Fibroblast of mammary gland (primary cell): ENCODE data around the gene ATG2A.

ENCODE experiments used
- DNase-seq: peaks from one replicate; pipeline ENCODE4 v3.0.0-alpha.2; 2010; ENCODE audit warnings: low read depth
- H3K4me3 ChIP-seq: 2 replicates; pipeline ENCODE4 v1.5.1; 2011; ENCODE audit warnings: low read depth, mild to moderate bottlenecking, low read length, moderate library complexity; ENCODE audit not compliant: control insufficient read depth
- TF ChIP-seq, protein P1 (sequence below): conservative IDR thresholded peaks from 2 replicates; pipeline ENCODE4 v1.5.1; 2011; ENCODE audit warnings: low read depth, low read length, inconsistent platforms; ENCODE audit not compliant: control insufficient read depth, insufficient read depth

Gene ATG2A

DNA sequence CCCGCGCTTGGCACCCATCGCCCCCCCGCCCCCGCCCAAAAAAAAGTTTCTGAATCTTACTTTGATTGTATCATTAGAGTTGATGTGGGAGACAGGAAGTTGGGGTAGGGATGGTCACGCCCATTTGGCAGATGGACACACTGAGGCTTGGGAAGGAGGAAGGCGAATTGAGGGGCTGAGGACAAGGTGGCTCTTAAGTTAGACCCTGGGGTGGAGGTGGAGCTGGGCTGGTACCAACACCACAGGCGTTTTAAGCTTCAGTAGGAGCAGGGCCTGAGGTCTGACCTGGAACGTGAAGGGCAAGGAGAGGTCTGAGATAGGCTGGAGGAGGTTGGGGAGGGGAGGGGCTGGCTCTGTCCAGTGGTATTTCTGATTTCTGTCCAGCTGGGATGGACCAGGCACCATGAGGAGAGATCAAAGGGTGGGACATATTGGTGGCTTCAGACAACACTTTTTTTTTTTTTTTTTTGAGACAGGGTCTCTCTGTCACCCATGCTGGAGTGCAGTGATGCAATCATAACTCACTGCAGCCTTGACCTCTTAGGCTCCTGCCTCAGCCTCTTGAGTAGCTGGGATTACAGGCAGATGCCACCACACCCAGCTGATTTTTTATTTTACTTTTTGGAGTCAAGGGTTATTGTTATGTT lies 71.8 kb downstream of the ATG2A start:
- no peak overlapping the region for H3K4me3 ChIP-seq
- DNase-seq: no peak
- TF ChIP-seq, protein P1, sequence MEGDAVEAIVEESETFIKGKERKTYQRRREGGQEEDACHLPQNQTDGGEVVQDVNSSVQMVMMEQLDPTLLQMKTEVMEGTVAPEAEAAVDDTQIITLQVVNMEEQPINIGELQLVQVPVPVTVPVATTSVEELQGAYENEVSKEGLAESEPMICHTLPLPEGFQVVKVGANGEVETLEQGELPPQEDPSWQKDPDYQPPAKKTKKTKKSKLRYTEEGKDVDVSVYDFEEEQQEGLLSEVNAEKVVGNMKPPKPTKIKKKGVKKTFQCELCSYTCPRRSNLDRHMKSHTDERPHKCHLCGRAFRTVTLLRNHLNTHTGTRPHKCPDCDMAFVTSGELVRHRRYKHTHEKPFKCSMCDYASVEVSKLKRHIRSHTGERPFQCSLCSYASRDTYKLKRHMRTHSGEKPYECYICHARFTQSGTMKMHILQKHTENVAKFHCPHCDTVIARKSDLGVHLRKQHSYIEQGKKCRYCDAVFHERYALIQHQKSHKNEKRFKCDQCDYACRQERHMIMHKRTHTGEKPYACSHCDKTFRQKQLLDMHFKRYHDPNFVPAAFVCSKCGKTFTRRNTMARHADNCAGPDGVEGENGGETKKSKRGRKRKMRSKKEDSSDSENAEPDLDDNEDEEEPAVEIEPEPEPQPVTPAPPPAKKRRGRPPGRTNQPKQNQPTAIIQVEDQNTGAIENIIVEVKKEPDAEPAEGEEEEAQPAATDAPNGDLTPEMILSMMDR: no peak
